GM21528 (cell line): ENCODE measurements around the gene ADRA2C.

Experiments
- ATAC-seq: cut with Tn5 transposase; IDR thresholded peaks from one replicate; pipeline ENCODE4 v1.9.1; 2021; ENCODE audit warnings: mild to moderate bottlenecking, moderate library complexity; ENCODE audit not compliant: unreplicated experiment, low FRiP score

ADRA2C gene

DNA sequence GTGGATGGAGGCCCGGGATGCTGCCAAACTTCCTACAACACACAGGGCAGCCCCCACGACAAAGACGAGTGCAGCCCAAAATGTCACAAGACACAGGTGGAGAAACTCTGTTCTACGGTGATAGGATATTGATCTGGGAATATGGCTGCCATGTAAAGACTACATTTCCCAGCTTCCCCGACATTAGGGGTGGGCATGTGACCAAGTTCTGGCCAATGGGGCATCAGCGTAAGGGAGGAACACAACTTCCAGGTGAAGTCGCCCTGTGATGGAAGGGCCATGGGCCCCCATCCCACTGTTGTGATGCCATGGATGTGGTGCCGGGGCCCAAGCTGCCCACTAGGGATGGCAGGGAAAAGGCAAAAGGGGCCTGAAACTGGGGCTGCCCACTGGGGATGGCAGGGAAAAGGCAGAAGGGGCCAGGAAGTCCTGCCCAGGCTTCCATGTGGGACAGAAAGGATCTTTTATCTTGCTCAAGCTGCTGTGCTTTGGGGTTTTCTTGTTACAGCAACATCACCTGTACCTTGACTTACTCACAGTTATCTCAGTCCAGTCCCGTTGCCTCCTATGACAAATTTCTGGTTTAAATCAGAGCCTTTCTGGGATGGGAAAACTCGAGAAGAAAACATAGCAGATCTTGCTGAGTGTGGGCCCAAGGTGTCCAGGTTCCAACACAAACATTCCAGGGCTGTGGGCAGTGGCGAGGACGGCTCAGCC is 9.7 kb upstream of the ADRA2C start:
- no peak for ATAC-seq

DNA sequence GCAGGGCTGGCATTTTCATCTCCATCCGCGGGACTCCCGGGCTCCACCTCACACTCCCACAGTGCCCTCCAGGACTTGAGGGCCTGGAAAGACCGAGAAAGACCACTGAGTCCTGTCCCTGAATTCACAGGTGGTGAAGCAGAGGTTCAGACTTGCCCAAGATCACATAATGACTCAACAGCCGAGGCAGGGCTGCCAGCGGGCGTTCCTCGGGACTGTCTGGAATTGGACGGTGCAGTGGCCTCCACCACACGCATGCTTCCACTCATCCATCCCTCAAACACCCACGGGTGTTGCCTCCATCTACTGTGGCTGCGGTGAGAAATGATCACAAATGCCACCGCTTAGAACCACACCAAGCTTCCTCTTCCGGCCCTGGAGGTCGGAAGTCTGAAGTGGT is 6.9 kb upstream of the ADRA2C start:
- no peak for ATAC-seq

DNA sequence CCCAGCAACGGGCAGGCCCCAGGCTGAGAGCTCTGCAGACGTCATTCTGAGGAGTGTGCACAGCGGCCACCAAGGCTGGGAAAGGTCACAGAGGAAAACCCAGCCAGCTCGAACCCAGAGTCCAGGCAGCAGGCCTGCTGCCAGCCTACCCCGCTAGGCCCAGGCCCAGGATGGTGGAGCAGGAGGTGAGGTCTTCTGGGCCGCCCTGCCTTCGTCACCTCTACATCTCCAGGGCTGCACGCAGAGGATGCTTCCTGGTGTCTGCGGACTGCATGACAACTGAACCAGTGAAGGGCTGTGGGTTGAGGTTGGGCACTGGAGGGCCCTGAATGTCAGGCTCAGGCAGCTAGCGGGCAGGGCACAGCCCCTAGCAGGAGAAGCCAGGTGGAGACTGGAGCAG is 5.8 kb upstream of the ADRA2C start:
- no peak for ATAC-seq

DNA sequence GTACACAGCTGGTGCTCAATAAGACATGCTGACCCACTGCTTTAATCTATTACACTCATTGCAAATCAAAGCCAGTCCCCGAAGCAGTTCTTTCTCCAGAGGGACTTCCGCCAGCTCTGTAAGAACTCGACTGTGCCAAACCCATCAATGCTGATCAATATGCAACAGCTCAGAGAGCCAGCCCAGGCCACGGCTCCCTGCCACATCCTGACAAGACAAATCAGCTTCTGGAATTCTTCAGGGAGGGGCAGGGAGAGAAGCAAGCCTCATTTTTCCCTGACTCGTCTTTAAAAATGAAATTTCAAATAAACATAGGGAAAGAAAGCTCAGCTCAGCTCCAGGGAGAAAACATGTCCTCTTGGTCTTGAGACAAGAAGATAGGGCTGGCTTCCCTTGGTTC is 5.3 kb upstream of the ADRA2C start:
- ATAC-seq, result no peak

DNA sequence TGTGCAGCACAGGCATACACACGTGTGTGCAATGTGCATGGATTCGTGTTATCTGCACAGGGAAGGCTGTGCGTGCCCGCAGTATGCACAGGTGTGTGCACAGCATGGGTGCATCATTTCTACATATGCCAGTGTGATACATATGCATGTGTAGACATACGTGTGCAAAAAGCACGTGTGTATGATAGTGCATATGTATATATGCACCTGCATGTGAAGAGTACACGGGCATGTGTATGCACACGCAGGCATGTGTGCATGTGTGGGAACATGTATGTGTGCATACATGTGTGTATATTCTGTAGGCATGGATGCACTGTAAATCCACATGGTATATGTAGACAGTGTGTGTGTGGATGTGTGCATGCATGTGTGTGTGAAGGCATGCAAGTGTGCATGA is 3.9 kb upstream of the ADRA2C start:
- ATAC-seq, result no peak

DNA sequence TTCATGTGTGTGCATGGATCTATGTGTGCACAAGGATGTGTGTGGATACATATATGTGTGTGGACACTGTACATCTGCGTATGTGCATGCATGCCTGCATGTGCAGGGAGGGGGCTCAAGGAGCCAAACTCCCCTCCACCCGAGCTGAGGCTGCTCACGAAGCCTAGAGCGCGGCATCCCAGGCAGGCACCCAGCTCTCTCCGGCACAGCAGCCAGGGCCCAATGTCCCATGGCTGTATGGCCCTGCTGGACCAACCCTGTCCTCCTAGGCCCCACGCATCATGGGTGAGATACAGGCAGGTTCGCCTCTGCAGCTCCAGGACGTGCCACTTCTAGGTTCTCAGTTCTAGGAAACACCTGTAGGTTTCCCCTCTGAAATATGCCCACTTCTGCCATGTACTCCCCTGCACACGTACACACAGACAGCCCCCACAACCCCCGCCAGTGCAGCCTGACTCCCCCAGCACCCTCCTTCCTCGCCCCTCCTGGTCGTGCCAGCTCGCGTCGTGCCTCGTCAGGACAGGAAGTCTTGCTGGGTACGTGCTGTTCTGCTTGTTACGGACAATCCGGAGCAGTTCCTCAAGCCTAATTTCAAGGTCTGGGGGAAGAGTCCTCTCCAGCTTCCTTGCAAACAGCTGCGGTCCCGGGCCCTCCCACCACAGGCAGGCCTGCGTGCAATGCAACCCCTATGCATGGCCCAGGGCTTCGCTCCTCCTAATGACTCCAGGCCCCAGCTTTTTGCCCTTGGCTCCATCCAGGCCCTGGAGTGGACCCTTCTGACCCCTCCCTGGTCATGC is 3.2 kb upstream of the ADRA2C start:
- no peak for ATAC-seq

DNA sequence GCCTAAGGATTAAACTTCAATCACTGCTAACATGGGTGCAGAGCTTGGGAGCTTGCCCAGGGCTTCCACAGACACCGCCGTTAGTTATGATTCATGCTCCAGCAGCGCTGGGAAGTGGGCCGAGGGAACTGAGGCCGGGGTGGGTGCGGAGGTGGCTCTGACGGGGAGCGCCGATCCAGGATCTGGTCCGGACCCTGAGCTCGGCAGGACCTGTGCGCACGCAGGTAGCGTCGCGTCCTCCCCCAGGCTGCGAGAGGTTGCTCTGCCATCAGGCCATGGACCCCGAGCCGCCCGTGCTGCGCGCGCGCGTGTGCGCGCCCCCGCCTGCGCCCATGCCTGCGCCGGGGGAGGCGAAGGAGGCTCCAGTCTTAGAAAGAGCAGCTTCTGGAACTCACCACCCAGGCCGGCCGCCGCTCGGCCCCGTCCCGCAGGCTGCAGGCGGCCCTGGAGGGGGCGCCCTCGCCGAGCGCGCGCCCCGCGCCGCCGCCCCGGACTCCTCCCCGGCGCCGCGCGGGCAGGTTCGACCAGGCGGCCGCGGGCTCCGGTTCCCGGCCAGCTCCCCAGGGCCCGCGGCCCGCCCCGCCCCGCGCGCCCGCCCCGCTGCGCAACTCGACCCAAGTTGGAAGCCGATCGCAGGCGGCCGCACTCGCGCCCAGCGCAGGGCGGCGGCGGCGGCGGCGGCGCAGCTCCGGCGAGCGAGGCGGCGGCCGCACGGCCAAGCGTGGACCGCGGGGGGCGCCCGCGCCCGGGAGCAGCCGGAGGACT is 732 bp upstream of the ADRA2C start:
- no peak for ATAC-seq

DNA sequence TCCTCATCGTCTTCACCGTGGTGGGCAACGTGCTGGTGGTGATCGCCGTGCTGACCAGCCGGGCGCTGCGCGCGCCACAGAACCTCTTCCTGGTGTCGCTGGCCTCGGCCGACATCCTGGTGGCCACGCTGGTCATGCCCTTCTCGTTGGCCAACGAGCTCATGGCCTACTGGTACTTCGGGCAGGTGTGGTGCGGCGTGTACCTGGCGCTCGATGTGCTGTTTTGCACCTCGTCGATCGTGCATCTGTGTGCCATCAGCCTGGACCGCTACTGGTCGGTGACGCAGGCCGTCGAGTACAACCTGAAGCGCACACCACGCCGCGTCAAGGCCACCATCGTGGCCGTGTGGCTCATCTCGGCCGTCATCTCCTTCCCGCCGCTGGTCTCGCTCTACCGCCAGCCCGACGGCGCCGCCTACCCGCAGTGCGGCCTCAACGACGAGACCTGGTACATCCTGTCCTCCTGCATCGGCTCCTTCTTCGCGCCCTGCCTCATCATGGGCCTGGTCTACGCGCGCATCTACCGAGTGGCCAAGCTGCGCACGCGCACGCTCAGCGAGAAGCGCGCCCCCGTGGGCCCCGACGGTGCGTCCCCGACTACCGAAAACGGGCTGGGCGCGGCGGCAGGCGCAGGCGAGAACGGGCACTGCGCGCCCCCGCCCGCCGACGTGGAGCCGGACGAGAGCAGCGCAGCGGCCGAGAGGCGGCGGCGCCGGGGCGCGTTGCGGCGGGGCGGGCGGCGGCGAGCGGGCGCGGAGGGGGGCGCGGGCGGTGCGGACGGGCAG is 792 bp downstream of the ADRA2C start:
- no peak for ATAC-seq

DNA sequence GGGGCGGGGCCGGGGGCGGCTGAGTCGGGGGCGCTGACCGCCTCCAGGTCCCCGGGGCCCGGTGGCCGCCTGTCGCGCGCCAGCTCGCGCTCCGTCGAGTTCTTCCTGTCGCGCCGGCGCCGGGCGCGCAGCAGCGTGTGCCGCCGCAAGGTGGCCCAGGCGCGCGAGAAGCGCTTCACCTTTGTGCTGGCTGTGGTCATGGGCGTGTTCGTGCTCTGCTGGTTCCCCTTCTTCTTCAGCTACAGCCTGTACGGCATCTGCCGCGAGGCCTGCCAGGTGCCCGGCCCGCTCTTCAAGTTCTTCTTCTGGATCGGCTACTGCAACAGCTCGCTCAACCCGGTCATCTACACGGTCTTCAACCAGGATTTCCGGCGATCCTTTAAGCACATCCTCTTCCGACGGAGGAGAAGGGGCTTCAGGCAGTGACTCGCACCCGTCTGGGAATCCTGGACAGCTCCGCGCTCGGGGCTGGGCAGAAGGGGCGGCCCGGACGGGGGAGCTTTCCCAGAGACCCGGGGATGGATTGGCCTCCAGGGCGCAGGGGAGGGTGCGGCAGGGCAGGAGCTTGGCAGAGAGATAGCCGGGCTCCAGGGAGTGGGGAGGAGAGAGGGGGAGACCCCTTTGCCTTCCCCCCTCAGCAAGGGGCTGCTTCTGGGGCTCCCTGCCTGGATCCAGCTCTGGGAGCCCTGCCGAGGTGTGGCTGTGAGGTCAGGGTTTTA is 1.5 kb downstream of the ADRA2C start:
- no peak for ATAC-seq

DNA sequence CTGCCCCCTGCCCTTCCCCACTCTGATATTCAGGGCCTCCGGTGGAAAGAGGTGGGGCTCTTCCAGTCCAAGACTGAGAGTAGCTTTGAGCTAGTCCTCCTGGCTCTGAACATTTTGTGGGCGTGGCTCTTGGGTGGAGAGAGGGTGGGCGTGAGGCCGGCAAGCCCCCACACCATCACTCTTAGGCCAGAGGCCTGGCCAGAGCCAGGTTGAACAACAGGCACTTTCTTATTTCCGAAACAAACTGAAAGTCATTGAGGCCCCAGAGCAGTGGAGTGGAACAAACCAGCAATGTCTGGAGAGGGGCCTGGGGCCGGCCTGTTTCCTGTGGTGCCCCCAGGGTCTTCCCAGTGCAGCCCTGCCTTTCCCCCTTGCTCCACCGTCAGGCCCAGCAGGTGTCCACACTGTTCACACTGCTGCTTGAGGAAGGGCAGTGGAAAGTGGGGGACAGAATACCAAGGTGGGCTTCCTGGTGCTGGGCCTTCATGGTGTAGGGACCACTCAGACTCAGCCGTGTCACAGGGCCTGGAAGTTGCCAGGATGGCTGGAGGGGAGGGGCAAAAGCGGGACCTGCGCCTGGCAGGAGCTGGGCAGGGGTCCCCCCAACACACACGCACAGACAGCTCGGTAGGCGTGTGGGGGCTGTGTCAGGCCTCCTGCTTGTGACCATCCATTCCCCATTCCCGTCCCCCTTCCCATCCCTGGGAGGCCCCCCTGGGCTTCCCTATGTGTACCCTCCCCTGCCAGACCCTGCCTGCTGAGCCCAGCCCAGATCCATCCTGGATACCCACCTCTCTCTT is 2.9 kb downstream of the ADRA2C start:
- ATAC-seq, result no peak

DNA sequence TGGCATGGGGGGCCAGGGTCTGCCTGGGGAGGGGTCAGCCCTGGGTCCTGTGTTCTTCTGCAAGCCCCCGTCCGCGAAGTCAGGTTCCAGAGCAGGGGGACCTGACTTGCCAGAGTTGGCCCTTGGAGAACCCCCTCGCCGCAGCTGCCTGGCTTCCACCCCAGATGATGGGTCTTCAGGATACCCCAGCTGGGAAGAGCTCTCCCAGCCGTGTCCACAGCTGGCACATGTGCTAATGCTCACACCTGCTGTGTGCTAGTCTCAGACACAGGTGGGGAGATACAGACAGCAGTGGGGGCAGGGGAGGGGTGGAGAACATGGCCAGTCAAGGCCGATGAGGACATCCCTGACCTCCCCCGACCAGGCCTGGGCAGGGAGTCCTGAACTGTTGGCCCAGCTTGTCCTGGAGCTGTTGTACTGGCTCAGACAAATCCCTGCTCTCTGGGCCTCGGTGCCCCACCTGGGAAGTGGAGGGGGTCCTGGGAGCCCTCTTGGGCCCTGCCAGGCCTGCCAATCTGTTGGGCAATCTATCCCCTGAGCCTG is 3.5 kb downstream of the ADRA2C start:
- no peak for ATAC-seq

DNA sequence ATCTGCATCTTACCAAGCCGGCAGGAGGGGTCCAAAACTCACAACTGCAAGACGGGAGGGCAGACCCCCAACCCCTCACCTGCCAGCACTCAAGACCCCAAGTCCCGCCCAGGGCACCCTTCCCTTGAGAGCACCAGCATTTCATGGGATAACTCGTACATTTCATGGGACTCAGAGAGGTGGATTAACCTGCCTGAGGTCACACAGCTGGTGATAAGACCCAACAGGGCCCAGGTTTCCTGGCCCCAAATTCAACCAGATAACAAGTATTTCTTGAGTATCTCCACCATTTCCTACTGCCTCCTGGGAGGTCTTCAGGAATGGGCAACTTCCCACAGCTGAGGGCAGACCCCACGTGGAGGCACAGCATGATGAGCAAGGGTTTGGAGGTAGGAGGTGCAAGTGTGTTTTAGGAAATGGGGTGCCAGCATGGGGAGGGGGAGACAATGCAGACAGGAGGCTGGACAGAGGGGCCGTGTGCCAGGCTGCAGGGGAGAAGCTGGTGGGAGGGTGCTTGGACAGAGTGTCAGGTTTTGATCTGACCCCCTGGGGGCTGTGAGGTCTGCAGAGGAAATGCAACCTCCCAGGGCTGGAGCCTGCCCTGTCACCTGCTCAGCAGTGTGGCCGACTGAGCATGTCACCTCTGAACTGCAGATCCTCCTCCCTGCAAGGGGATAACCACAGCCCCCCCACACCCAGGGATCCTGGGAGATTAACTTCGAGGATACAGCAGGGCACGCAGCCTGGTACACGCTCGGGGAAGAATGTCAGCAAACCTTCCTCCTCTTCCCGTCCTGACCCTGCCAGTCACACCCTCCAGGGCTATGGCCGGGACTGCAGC is 4.4 kb downstream of the ADRA2C start:
- no peak for ATAC-seq

DNA sequence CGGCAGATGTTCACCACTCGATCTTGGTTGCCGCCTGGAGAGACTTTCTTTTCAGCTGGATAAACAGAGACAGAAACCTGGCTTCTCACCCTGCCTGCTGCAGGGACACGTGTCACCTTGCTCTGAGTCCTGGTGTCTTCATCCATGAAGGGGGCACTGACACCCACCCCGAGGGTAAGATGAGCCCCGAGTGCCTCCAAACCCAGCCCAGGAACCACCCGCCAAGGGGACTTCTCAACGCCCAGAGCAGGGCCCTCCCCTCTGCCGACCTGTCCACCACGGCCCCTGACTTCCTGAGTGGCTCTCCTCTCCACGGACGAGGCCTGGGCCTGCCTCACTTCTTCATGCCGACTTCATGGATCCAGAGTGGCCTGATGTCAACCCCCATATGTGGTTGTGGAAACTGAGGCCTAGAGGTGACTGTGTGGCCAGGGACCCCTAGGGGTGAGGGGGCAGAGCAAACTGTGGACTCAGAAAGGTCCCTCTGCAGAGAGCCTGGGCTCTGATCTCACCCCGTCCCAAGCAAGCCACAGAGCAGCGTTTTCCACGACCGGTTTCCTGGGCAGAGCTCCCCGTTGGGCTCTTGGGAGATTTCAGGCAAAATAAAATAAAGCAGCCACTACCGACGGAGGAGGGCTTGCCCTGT is 5.1 kb downstream of the ADRA2C start:
- no peak for ATAC-seq

DNA sequence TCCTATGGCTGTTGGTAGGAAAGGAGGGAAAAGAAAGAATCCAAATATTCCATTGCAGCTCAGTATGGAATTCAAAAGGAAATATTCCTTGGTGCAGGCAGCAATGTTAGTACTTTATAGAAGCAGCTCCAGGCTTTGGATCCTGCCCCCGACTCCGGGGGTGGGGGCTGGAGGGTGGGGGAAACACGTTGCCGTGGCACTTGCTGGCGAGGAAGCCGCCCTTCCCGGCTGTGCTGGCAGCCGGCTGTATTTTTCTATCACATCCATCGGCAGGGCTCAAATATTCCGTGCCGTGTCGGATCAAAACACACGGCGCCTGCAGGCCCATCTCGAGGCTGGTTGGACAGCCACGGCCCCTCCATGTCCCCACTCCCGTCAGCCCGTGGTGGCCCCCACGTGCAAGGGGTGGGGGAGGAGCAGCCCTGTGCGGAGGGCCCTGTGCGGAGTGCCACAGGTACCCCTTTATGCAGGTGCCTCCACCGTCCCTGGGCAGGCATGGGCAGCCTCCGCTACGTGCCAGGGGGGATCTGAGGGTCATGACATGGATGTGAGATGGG is 5.8 kb downstream of the ADRA2C start:
- ATAC-seq, result no peak

DNA sequence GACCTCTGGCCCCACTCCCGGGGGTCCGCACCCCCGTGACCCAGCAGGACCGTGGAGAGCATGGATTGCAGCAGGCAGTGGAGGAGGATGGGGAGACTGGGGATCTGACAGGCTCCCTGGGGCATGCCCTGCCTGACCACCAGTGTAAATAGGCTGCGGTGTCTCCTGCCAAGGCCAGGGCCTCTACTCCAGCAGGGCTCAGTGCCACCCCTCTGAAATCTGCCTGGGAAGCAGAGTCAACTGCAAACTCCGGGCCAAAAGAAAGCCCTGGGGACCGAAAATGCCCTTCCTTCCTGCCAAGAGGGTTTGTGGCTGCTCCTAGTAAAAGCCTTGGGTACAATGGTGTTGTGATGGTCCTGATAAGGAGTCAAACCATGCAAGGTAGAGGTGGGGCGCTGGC is 6.4 kb downstream of the ADRA2C start:
- ATAC-seq, result no peak

DNA sequence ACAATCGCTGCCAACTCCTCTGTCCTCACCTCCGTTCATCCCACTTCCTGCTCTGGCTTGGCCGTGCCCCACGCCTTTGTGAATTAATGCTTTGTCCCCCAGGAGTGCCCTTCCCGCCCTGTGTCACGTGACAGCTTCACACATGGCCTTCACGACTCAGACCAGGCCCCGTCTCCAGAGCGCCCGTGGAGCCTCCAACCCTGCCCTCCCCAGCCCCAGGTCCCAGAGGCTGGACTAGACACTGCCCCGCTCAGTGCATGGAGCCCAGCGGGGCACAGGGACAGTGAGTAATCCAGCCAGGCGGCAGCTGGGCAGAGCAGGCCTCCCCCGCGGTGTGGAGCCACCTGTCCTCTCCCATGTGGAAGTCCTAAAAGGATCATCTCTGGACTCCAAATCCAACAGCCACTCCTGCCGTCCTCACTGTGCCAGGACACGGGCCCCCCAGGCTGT is 7.4 kb downstream of the ADRA2C start:
- ATAC-seq, result no peak

DNA sequence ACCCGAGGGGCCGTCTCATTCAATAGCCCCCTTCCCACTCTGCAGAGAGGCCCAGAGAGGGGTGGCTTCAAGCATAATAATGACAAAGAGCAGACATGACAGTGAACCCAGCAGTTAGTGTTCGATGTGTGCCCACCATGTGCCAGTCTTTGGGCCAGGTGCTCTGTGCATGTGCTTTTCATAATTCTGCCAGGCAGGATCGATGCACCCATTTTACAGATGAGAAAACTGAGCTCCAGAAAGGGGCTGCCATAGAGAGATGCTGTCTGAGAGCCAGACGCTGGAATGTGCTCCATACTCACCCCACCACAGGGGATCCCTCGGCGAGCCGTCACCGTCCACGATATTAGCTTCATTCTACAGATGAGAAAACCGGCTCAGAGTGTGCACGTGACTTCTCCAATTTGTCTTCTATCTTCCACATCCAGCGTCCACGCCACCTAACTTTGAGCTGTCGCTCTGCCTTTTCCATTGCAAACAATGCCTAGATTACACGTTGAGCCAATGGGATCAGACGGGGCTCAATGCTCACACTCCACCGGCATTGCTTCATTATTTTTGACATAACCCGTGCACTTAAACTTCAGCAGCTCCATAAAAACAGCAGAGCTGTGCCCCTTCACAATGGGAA is 8.2 kb downstream of the ADRA2C start:
- ATAC-seq, result no peak
